Measurements from ENCODE around the gene VPS4A. TPM values are rescaled to one million over a fixed set of nuclear protein-coding genes. Genes with fewer than 3 reads are reported as not detected.

VPS4A gene
- total RNA-seq, 1 donor from 2014 or later = 21.2 TPM

- Mint-ChIP-seq H3K27me3 (no peaks in the 10 kb centered on the region), H3K36me3 (ENCODE audit: insufficient read depth) (peaks cover 7% of the 10 kb centered on the region), H3K4me3 (ENCODE audit: low read depth) (no peak overlapping the region), H3K27ac (no peak overlapping the region), H3K4me1 (ENCODE audit: low read depth) (peaks cover 5% of the 10 kb centered on the region), H3K9me3 (ENCODE audit: low read depth) (no peaks in the 10 kb centered on the region)
- DNase-seq (ENCODE audit: low spot score, unreplicated experiment) = no peak
- no peak for TF ChIP-seq CTCF (IDR thresholded peaks at IDR 0.05; ENCODE audit: unreplicated experiment)
Observed at GRCh38 chr16:69314534-69314933, 3.4 kb downstream of the VPS4A start.

DNA sequence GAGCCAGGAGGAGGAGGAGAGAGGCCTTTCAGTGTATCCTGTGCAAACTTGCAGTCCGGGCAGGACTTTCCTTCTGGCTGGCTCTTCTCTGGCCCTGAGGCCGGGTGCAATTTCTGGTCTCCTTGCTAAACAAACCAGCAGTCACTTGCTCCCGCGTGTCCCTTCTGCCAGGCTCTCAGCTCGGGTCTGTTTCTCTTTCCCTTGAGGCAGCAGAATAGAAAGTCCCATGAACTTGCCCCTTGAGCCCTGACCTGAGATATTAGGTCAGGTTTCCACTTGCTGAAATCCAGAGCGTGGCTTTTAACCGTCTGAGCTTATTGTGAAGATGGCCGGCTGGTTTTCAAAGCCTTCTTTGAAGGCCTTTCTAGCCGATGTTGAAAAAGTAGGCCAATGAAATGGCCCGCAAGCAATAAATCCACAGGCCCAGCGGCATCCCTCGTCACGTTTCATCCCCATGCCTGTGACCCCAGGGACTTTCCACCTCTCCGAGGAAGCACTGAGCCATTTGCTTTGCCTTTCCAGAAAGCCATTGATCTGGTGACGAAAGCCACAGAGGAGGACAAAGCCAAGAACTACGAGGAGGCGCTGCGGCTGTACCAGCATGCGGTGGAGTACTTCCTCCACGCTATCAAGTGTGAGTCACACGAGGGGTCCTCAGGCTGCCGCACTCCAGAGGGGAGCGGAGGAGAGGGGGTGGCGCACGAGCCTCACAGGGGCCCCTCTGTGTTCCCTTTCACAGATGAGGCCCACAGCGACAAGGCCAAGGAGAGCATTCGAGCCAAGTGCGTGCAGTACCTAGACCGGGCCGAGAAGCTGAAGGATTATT lies 4.5 kb downstream of the VPS4A start:
- Mint-ChIP-seq H3K4me3 (ENCODE audit: low read depth) (no peak overlapping the region), H3K4me1 (ENCODE audit: low read depth) (peaks cover 5% of the 10 kb centered on the region), H3K9me3 (ENCODE audit: low read depth) (no peaks in the 10 kb centered on the region), H3K27ac (no peak overlapping the region), H3K27me3 (no peaks in the 10 kb centered on the region), H3K36me3 (ENCODE audit: insufficient read depth) (peaks cover 8% of the 10 kb centered on the region)
- no peak for DNase-seq (ENCODE audit: low spot score, unreplicated experiment)
- no peak for TF ChIP-seq CTCF (IDR thresholded peaks at IDR 0.05; ENCODE audit: unreplicated experiment)

- Mint-ChIP-seq H3K36me3 (ENCODE audit: insufficient read depth) (peaks cover 15% of the 10 kb centered on the region), H3K4me1 (ENCODE audit: low read depth) (peaks cover 5% of the 10 kb centered on the region), H3K4me3 (ENCODE audit: low read depth) (no peak overlapping the region), H3K9me3 (ENCODE audit: low read depth) (no peaks in the 10 kb centered on the region), H3K27me3 (no peaks in the 10 kb centered on the region), H3K27ac (no peak overlapping the region)
- TF ChIP-seq CTCF (IDR thresholded peaks at IDR 0.05; ENCODE audit: unreplicated experiment) = no peak
- DNase-seq (ENCODE audit: low spot score, unreplicated experiment) = no peak
Observed at GRCh38 chr16:69316595-69317034, 5.5 kb downstream of the VPS4A start.

DNA sequence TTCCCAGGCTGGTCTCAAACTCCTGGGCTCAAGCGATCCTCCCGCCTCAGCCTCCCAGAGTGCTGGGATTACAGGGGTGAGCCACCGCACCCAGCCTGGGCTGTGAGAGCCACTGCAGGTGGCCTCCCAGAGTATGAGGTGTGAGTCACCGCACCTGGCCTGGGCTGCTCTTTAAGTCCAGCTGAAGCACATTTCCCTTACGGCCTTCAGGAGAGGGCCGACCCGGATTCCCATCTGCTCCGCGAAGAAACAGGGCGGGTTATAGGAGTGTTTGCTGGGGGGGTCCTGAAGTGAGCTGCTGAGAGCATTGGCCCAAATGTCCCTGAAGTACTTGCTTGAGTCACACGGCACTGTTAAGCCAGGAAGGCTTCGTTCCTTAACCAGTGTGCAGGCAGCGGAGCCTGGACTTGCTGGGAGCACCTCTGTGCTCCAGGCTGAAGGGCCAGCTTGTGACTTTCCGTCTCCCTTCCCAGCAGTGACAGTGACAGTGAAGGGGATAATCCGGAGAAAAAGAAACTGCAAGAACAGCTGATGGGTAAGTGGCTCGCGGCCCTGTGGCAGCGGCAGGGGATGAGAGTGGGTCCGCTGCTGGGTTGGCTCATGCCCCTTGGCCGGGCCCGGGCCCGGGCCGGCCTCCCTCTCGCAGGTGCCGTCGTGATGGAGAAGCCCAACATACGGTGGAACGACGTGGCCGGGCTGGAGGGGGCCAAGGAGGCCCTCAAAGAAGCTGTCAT lies 7.2 kb downstream of the VPS4A start:
- Mint-ChIP-seq H3K4me1 (ENCODE audit: low read depth) (no peaks in the 10 kb centered on the region), H3K9me3 (ENCODE audit: low read depth) (no peaks in the 10 kb centered on the region), H3K27me3 (no peaks in the 10 kb centered on the region), H3K36me3 (ENCODE audit: insufficient read depth) (peaks cover 21% of the 10 kb centered on the region), H3K4me3 (ENCODE audit: low read depth) (no peak overlapping the region), H3K27ac (no peak overlapping the region)
- DNase-seq (ENCODE audit: low spot score, unreplicated experiment) = no peak
- TF ChIP-seq CTCF (IDR thresholded peaks at IDR 0.05; ENCODE audit: unreplicated experiment) = no peak

GRCh38 chr16:69318911-69319289 lies 7.8 kb downstream of the VPS4A start:
- Mint-ChIP-seq H3K27me3 (no peaks in the 10 kb centered on the region), H3K9me3 (ENCODE audit: low read depth) (no peaks in the 10 kb centered on the region), H3K4me1 (ENCODE audit: low read depth) (no peaks in the 10 kb centered on the region), H3K36me3 (ENCODE audit: insufficient read depth) (peaks cover 21% of the 10 kb centered on the region), H3K4me3 (ENCODE audit: low read depth) (no peak overlapping the region), H3K27ac (no peak overlapping the region)
- TF ChIP-seq CTCF (IDR thresholded peaks at IDR 0.05; ENCODE audit: unreplicated experiment) = no peak
- DNase-seq (ENCODE audit: low spot score, unreplicated experiment) = no peak
